Measurements from ENCODE around the gene HECTD2. TPM values are rescaled to one million over a fixed set of nuclear protein-coding genes. Genes with fewer than 3 reads are reported as not detected.
A peak's percentile ranks its signal among the peaks of the same experiment; 100 is the strongest.

Gene HECTD2
- total RNA-seq, 1 donor: 17.8 TPM

DNA sequence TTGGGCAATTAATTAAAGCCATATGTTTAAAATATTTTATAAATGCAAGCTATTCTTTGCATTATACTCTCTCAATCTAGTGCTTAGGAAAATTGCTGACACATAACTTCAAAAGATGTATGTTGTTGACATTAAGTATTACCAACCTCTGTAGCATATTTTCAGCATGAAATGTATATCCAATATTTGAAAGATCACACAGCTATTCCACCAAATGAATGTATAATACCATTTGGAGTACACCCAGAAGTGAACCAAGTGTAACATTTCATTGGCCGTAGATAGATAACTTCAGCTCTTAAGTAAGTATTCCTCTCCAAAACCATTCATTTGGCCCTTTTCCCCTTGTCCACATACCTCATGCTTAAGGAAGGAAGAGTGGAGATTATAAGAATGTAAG, 104.6 kb downstream of the HECTD2 start:
- no peak overlapping the region for H3K4me3 ChIP-seq (ENCODE audit: low read depth, low read length)
- no peak for DNase-seq (ENCODE audit: low read depth)
- TF ChIP-seq, protein P1, sequence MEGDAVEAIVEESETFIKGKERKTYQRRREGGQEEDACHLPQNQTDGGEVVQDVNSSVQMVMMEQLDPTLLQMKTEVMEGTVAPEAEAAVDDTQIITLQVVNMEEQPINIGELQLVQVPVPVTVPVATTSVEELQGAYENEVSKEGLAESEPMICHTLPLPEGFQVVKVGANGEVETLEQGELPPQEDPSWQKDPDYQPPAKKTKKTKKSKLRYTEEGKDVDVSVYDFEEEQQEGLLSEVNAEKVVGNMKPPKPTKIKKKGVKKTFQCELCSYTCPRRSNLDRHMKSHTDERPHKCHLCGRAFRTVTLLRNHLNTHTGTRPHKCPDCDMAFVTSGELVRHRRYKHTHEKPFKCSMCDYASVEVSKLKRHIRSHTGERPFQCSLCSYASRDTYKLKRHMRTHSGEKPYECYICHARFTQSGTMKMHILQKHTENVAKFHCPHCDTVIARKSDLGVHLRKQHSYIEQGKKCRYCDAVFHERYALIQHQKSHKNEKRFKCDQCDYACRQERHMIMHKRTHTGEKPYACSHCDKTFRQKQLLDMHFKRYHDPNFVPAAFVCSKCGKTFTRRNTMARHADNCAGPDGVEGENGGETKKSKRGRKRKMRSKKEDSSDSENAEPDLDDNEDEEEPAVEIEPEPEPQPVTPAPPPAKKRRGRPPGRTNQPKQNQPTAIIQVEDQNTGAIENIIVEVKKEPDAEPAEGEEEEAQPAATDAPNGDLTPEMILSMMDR (IDR thresholded peaks at IDR 0.05; ENCODE audit: insufficient read depth, low read length): no peak

DNA sequence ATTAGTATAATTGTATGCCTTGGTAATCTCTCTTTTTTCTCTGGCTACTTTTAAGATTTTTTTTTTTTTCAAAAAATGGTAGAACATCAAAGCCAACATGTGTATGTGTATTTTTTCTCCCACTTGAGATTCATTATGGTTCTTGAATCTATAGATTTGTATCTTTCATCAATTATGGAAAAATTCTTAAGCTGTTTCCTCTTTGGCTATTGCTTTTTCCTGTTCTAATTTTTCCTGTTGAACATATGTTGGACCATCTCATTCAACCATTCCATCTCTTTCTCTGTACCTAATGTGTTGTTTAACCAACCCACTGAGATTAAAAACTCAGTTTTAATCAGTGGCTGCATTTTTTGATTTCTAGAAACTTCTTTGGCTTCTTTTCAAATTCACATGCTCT, 107.2 kb downstream of the HECTD2 start:
- TF ChIP-seq, protein P1 (IDR thresholded peaks at IDR 0.05; ENCODE audit: insufficient read depth, low read length): no peak
- no peak for DNase-seq (ENCODE audit: low read depth)

GRCh38 chr10:91519899-91520514, 109.9 kb downstream of the HECTD2 start:
- TF ChIP-seq, protein P1 (IDR thresholded peaks at IDR 0.05; ENCODE audit: insufficient read depth, low read length): no peak
- no peak overlapping the region for H3K4me3 ChIP-seq (ENCODE audit: low read depth, low read length)
- DNase-seq (ENCODE audit: low read depth): no peak

More for the DNA sequence above, 107.2 kb downstream of the HECTD2 start:
- H3K4me3 ChIP-seq (ENCODE audit: low read depth, low read length): no peak overlapping the region

DNA sequence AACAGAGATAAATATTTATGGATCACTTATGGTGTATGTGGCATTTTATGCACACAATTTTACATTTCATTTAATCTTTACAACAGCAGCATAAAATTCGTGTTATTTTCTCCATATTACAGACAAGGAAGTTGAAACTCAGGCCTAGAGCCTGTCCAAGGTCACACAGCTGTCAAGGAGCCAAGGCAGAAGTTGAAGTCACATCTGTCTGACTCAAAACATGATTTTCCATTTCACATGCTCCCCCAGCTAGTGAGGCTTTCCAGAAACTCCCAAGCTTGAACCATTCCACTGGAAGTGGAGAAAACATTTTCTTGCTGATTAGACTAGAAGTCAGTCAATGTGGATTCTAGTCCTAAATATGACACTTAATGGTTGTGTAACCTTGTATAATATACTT, 110.5 kb downstream of the HECTD2 start:
- no peak overlapping the region for H3K4me3 ChIP-seq (ENCODE audit: low read depth, low read length)
- peak; percentile 17 for DNase-seq (ENCODE audit: low read depth)
- TF ChIP-seq, protein P1 (IDR thresholded peaks at IDR 0.05; ENCODE audit: insufficient read depth, low read length): no peak

GRCh38 chr10:91521439-91521838, 111.3 kb downstream of the HECTD2 start:
- TF ChIP-seq, protein P1 (IDR thresholded peaks at IDR 0.05; ENCODE audit: insufficient read depth, low read length): no peak
- H3K4me3 ChIP-seq (ENCODE audit: low read depth, low read length): no peak overlapping the region
- DNase-seq (ENCODE audit: low read depth): peak; percentile 43

- no peak for DNase-seq (ENCODE audit: low read depth)
- H3K4me3 ChIP-seq (ENCODE audit: low read depth, low read length): no peak overlapping the region
- TF ChIP-seq, protein P1 (IDR thresholded peaks at IDR 0.05; ENCODE audit: insufficient read depth, low read length): no peak
These were observed 116.0 kb downstream of the HECTD2 start for GRCh38 chr10:91525896-91526712.

Measured in fibroblast of the aortic adventitia (primary cell).